ENCODE data around the gene TMEM82. TPM values are rescaled to one million over a fixed set of nuclear protein-coding genes. Genes with fewer than 3 reads are reported as not detected.
A peak's percentile ranks its signal among the peaks of the same experiment; 100 is the strongest.

TMEM82 gene
- total and polyA plus RNA-seq, 9 of the 15 experiments (the other 6 are each of a cell fraction or from before 2014, with no cell fraction given), result not detected

DNA sequence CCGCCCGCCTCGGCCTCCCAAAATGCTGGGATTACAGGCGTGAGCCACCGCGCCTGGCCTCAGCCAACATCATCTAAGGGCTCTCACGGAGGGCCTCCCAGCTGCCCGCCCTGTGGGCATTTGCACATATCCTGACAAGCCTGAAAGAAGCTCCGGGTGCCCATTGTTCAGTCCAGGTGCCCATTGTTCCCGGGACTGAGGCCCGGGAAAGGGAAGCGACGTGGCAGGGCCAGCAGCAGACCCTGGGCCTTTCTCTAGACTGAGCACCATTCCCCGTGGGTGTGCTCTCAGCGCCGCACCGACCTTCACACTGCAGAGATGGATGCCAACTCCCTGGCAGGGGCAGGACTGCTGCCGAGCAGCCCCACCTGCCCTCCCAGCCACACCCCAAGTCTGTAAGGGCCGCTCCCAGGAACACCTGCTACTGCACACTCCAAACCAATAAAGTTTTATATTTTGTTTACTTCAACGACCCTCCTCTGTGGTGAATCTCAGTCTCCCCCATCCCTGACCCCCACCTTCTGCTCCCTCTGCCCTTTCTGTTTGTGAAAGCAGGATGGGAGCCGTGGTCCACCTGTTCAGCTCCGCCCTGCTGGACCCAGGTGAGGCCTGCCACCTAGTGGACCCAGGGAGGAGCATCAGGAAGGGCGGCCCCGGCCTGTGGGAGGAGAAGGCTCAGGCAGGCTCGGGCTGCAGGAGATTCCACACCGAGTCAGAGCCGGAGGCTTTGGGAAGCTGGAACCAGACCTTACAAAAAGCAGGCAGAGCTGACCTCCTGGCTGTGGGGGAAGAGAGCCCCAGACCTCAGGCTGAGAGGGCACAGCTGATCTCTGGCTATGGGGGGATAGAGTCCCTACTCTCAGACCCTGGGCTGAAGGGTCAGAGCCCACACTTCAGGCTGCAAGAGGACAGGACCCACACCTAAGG lies 1.1 kb upstream of the TMEM82 start (continued):
- TF ChIP-seq MYC (IDR thresholded peaks at IDR 0.05; ENCODE audit: low read depth, low read length), result peak; percentile 66
- no peak for TF ChIP-seq MYC (CRISPR knock-in tag; IDR thresholded peaks at IDR 0.05; ENCODE audit: borderline replicate concordance, low read depth)
- TF ChIP-seq, protein P1, sequence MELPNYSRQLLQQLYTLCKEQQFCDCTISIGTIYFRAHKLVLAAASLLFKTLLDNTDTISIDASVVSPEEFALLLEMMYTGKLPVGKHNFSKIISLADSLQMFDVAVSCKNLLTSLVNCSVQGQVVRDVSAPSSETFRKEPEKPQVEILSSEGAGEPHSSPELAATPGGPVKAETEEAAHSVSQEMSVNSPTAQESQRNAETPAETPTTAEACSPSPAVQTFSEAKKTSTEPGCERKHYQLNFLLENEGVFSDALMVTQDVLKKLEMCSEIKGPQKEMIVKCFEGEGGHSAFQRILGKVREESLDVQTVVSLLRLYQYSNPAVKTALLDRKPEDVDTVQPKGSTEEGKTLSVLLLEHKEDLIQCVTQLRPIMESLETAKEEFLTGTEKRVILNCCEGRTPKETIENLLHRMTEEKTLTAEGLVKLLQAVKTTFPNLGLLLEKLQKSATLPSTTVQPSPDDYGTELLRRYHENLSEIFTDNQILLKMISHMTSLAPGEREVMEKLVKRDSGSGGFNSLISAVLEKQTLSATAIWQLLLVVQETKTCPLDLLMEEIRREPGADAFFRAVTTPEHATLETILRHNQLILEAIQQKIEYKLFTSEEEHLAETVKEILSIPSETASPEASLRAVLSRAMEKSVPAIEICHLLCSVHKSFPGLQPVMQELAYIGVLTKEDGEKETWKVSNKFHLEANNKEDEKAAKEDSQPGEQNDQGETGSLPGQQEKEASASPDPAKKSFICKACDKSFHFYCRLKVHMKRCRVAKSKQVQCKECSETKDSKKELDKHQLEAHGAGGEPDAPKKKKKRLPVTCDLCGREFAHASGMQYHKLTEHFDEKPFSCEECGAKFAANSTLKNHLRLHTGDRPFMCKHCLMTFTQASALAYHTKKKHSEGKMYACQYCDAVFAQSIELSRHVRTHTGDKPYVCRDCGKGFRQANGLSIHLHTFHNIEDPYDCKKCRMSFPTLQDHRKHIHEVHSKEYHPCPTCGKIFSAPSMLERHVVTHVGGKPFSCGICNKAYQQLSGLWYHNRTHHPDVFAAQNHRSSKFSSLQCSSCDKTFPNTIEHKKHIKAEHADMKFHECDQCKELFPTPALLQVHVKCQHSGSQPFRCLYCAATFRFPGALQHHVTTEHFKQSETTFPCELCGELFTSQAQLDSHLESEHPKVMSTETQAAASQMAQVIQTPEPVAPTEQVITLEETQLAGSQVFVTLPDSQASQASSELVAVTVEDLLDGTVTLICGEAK (IDR thresholded peaks at IDR 0.05), result peak; percentile 65
- TF ChIP-seq, protein P1 (CRISPR knock-in tag; IDR thresholded peaks at IDR 0.05), result peak; percentile 55; the same call in 1 of the 2 replicates
- no peak for TF ChIP-seq HEY1 (CRISPR knock-in tag; IDR thresholded peaks at IDR 0.05; ENCODE audit: borderline replicate concordance)
- TF ChIP-seq CBFB (CRISPR knock-in tag; IDR thresholded peaks at IDR 0.05), result no peak
- TF ChIP-seq, protein P2, sequence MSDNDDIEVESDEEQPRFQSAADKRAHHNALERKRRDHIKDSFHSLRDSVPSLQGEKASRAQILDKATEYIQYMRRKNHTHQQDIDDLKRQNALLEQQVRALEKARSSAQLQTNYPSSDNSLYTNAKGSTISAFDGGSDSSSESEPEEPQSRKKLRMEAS (CRISPR knock-in tag; IDR thresholded peaks at IDR 0.05), result peak; percentile 44; the same call in 1 of the 2 replicates
- TF ChIP-seq NONO (IDR thresholded peaks at IDR 0.05; ENCODE audit: low read depth in 2 of 2, low read length in 1 of 2), result no peak
- 0 out of 2 replicates have a peak, but pooled peaks have one; percentile 12 for TF ChIP-seq MAFK (IDR thresholded peaks at IDR 0.05; ENCODE audit: low read length)
- TF ChIP-seq ZNF551 (CRISPR knock-in tag; IDR thresholded peaks at IDR 0.05), result no peak
- peak; percentile 59; the same call in 1 of the 2 replicates for TF ChIP-seq TARDBP (IDR thresholded peaks at IDR 0.05)
